ENCODE results near the gene CEMIP. TPM values are rescaled to one million over a fixed set of nuclear protein-coding genes. Genes with fewer than 3 reads are reported as not detected.
A peak's percentile ranks its signal among the peaks of the same experiment; 100 is the strongest.

Gene CEMIP
- total RNA-seq, 1 experiment from 2014 or later, result 3.5 TPM

DNA sequence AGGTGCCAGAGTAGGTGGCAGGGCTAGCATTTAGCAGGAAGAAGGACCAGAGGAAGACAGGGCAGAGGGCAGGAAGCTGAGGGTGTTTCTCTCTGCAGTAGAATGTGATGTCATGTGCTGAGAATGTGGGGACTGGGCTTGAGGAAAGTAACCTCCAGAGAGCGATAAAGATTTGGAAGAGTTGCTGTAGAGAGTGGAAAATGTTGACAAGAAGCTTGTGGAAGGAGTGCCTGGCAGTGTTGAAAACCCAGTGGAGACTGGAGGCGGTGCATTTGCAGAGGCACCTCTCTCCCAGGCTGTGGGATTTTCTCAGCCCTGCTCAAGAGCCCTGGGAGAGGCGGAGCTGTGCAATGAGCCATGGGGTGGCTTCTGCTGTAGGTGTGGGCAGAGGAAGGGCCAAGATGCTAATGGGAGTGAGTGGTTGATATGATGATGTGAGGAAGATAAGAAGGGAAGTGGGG lies 155.6 kb downstream of the CEMIP start:
- H3K36me3 ChIP-seq (ENCODE audit: control insufficient read depth in 1 of 2, insufficient read depth in 2 of 2, low read length in 2 of 2), result peaks cover 0 to 4% of the 10 kb centered on the region in 2 experiments; a peak in 1 of 4 replicates
- ChIA-PET CTCF (interaction anchor here (1.8 kb wide), 1 partner anchor 158 kb away, joined by 7 read pairs; no protein-coding TSS in a partner anchor), POLR2A (no interaction called here), RAD21 (ENCODE audit: low non-redundant PET in 1 of 2, low total read pairs in 2 of 2, uncharacterized antibody in 2 of 2, unreplicated experiment in 2 of 2) (no interaction called here)
- no peaks in the 10 kb centered on the region for H3K9me3 ChIP-seq (ENCODE audit: control insufficient read depth in 1 of 2, insufficient read depth in 1 of 2, low read depth in 1 of 2, low read length in 2 of 2)
- H3K4me1 ChIP-seq (ENCODE audit: control insufficient read depth in 1 of 2, insufficient read depth in 2 of 2, low read length in 2 of 2), result peaks cover 6 to 13% of the 10 kb centered on the region in 2 experiments
- H3K79me2 ChIP-seq (ENCODE audit: insufficient read depth, low read length), result no peaks in the 10 kb centered on the region
- DNase-seq (ENCODE audit: low read depth, low spot score), result no peak
- no peak overlapping the region for H3K9ac ChIP-seq (ENCODE audit: low read length)
- H3K4me3 ChIP-seq (replicated peaks in 1 of 2; ENCODE audit: low read depth in 1 of 2, low read length in 2 of 2), result no peak overlapping the region
- H2AFZ ChIP-seq (ENCODE audit: low read depth, low read length, poor library complexity, severe bottlenecking), result no peak overlapping the region
- ATAC-seq, result peak; percentile 80
- intact Hi-C loops (cut with micrococcal nuclease), result no loop called here
- H3K9me2 ChIP-seq (ENCODE audit: insufficient read depth), result no peaks in the 10 kb centered on the region
- H3K27ac ChIP-seq (ENCODE audit: low read depth, low read length), result no peak overlapping the region
- H4K20me1 ChIP-seq (ENCODE audit: insufficient read depth), result no peaks in the 10 kb centered on the region
- H3K27me3 ChIP-seq (ENCODE audit: insufficient read depth, low read length), result no peaks in the 10 kb centered on the region
- BruUV-seq (replicated peaks), result no TSS peak
- TF ChIP-seq JUND (IDR thresholded peaks at IDR 0.05), result no peak
- no peak for TF ChIP-seq SP1 (IDR thresholded peaks at IDR 0.05; ENCODE audit: low read depth)
- no peak for TF ChIP-seq EZH2 (IDR thresholded peaks at IDR 0.05)
- TF ChIP-seq, protein P1, sequence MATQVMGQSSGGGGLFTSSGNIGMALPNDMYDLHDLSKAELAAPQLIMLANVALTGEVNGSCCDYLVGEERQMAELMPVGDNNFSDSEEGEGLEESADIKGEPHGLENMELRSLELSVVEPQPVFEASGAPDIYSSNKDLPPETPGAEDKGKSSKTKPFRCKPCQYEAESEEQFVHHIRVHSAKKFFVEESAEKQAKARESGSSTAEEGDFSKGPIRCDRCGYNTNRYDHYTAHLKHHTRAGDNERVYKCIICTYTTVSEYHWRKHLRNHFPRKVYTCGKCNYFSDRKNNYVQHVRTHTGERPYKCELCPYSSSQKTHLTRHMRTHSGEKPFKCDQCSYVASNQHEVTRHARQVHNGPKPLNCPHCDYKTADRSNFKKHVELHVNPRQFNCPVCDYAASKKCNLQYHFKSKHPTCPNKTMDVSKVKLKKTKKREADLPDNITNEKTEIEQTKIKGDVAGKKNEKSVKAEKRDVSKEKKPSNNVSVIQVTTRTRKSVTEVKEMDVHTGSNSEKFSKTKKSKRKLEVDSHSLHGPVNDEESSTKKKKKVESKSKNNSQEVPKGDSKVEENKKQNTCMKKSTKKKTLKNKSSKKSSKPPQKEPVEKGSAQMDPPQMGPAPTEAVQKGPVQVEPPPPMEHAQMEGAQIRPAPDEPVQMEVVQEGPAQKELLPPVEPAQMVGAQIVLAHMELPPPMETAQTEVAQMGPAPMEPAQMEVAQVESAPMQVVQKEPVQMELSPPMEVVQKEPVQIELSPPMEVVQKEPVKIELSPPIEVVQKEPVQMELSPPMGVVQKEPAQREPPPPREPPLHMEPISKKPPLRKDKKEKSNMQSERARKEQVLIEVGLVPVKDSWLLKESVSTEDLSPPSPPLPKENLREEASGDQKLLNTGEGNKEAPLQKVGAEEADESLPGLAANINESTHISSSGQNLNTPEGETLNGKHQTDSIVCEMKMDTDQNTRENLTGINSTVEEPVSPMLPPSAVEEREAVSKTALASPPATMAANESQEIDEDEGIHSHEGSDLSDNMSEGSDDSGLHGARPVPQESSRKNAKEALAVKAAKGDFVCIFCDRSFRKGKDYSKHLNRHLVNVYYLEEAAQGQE (IDR thresholded peaks at IDR 0.05; ENCODE audit: low read depth), result no peak
- TF ChIP-seq YY1 (IDR thresholded peaks at IDR 0.05; ENCODE audit: extremely low read depth, insufficient replicate concordance, low read depth, low read length), result no peak
- no peak for TF ChIP-seq SRF (IDR thresholded peaks at IDR 0.05; ENCODE audit: low read depth)
- no peak for TF ChIP-seq TCF7L2 (IDR thresholded peaks at IDR 0.05; ENCODE audit: borderline replicate concordance, extremely low read depth, insufficient read depth, insufficient read length)
- no peak for TF ChIP-seq CTCF (IDR thresholded peaks at IDR 0.05 in 2 of 3, conservative IDR thresholded peaks at IDR 0.05 in 1 of 3; ENCODE audit: borderline replicate concordance in 1 of 3, insufficient read depth in 1 of 3, low read depth in 2 of 3, low read length in 2 of 3)
- TF ChIP-seq SIN3A (IDR thresholded peaks at IDR 0.05; ENCODE audit: low read depth), result no peak
- no peak for TF ChIP-seq EZH2phosphoT487 (IDR thresholded peaks at IDR 0.05; ENCODE audit: borderline replicate concordance)
- TF ChIP-seq, protein P2, sequence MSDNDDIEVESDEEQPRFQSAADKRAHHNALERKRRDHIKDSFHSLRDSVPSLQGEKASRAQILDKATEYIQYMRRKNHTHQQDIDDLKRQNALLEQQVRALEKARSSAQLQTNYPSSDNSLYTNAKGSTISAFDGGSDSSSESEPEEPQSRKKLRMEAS (IDR thresholded peaks at IDR 0.05), result no peak
- TF ChIP-seq POLR2AphosphoS5 (IDR thresholded peaks at IDR 0.05; ENCODE audit: low read depth, low read length), result no peak
- H3K4me2 ChIP-seq (ENCODE audit: low read length), result peak overlapping the region; percentile 23

All from HCT116 (cell line).